ENCODE measurements around the gene ASMT.
"Not testable (repeated sequence)": the region's sequence is repeated elsewhere in the genome, so short reads cannot be mapped to it uniquely, and the experiment has no call there.

The ASMT gene

DNA sequence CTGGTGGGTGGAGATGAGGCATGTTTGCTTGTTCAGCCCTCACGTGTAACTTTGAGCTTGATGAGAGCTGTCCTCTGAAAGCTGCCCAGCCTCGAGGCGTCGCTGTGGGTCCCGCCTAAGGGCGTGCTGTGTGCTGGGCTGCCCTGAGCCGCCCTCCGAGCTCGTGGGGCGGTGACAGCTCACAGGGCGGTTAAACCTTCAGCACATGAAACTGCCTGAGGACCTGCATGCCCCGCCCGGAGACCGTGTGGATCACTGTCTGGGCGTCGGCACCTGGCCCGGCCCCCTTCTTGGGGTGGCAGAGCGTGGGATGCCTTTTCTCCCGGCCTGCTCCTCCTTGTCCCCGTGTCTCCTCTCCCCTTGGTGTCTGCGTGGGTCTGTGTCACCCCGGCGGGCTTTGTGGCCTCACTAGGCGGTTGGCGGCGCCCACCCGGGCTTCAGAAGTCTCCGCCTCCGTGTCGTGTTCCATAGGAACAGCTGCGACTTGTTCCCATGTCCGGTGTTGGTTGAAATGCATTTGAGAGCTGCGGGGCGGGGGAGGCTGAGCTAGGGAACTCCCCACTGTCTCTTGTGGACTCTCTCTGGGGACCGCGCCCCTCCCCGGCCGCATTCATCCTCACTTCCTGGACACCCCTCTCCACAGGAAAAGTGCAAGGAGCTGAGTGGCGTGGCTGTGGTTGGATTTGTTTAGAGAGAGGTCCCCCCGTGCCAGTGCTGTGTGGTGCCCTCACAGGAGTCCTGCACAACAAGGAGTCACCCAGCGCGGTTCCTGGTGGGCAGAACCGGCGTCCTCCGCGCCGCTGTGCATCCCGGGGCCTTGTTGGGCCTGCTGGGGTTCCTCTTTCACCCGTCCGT, 16.6 kb upstream of the ASMT start:
- no peak for DNase-seq (ENCODE audit: low read depth in 2 of 2)

DNA sequence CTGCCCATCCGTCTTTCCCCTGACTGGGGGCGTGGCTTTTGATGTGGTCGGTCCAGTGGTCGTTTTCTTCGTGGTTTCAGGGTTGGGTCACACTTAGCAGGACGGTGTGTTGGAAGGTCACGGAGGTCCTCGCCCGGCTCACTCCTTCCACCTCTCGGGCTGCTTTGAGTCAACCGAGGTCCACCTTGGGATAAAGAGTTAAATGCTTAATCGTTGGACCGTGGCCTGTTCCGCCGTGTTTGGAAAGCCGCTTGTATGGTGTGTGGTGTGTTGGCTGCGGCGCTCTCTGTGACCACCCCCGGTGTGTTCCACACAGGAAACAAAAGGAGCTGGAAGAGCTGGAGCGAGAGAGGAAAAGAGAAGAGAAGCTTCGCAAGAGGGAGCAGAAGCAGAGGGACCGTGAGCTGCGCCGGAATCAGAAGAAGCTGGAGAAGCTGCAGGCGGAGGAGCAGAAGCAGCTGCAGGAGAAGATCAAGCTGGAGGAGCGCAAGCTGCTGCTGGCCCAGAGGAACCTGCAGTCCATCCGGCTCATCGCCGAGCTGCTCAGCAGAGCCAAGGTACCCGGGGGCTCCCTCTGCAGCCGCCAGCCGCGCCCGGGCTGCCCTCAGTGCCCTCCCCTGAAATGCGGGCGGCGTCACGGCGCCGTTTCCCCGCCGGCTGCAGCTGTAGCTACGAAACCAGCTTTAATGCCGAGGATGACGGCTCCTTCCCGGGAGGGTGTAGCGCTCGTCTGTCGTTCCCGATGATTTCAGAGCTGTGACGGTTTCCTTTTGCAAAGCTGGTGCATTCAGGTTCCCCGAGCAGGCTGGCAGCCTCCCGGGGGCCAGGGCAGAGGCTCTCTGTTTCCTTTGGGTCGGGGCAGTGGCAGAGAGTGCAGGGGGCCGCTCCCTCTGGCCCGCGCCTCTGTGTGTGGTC, 15.7 kb upstream of the ASMT start:
- DNase-seq (ENCODE audit: low read depth in 2 of 2): no peak

DNA sequence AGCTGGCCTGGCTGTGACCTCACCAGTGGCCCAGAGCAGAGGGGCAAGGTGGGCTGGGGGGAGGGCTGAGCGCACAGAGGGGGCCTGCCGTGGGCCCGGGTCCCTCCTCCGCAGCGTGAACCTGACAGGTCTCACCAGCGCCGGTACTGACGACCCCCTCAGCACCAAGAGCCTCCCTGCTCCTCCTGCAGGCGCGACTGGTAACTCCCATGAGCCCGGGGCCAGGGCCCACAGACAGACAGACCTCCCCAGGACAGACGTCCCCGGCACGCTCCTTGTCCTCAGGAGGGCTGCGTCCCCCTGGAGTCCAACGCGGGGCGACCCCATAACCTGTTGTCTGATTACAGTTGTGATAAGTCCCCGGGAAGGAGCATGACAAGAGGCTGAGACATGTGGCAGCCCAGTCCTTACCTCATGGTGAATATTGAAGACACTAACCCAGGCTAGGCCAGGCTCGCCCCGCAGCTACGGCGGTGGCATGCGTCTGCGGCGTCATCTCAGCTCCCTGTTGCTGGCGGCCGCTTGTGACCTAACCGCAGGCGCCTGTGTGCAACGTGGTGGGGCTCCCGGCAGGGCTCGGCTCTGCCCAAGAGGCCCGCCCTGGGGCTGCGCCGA, 15.0 kb upstream of the ASMT start:
- no peak for DNase-seq (ENCODE audit: low read depth in 2 of 2)

DNA sequence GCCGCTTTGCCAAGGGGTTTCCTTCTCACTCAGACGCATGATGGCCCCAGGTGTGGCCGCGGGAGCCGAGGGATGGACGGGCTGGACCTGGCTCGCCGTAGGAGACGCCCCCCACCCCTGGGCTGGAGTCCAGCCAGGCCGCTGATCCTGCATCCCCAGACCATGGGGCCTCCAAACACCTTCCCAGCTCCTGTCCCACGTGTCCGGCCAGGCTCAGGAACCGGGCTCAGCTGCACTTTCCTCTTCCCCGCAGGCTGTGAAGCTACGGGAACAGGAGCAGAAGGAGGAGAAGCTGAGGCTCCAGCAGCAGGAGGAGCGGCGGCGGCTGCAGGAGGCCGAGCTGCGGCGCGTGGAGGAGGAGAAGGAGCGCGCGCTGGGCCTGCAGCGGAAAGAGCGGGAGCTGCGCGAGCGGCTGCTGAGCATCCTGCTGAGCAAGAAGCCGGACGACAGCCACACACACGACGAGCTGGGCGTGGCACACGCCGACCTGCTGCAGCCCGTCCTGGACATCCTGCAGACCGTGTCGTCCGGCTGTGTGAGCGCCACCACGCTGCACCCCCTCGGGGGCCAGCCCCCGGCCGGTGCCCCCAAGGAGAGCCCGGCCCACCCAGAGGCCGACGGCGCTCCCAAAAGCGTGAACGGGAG, 14.3 kb upstream of the ASMT start:
- DNase-seq (ENCODE audit: low read depth in 2 of 2): no peak

DNA sequence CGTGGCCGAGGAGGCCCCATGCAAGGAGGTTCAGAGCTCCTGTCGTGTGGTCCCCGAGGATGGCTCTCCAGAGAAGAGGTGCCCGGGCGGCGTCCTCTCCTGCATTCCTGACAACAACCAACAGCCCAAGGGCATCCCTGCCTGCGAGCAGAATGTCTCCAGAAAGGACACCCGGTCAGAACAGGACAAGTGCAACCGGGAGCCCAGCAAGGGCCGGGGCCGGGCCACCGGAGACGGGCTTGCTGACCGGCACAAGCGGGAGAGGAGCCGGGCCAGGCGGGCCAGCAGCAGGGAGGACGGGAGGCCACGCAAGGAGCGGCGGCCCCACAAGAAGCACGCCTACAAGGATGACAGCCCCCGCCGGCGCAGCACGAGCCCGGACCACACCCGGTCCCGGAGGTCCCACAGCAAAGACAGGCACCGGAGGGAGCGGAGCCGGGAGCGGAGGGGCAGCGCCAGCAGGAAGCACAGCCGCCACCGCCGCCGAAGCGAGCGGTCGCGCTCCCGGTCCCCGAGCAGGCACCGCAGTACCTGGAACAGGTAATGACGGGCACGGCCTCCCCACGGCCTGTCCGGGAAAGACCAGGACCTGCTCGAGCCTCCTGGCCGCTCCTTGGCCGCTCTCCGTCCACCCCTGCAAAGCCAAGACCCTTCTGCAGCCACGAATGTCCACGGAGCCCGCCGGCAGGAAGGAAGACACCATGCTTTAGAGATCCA, 13.7 kb upstream of the ASMT start:
- DNase-seq (ENCODE audit: low read depth in 2 of 2): no peak

DNA sequence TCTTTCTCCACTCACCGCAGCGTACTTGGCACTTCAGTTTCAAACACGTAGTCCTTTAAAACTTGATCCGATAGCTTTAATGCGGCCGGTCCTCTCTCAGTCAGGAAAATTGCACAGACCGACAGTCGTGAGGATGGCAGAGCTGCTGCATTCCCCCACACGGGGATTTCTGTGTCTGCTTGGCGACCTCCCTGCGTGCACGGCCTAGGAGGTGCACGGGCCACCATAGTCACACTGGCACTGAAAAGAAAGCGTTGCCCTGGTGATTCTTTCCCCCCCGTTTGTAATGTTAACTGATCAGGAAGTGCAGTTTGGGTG, 13.1 kb upstream of the ASMT start:
- no peak for DNase-seq (ENCODE audit: low read depth in 2 of 2)

DNA sequence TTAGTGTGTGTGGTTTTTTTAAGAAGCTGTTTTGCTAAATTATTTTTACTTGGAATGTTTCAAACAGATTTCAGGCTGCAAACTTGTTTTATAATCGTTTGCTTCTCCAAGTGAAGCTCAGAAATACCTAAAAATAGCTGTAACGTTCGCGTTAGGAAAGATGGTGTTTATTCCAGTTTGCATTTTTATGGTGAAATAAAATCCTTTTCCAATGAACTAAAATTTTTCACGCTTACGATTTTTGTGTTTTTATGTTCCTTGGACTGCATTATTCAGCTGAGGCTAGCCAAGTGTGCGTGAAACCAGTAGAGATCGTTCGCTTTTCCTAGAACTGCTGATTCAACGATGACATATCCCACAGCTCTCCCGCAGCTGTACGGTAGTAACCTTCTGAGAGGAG, 12.6 kb upstream of the ASMT start:
- no peak for DNase-seq (ENCODE audit: low read depth in 2 of 2)

DNA sequence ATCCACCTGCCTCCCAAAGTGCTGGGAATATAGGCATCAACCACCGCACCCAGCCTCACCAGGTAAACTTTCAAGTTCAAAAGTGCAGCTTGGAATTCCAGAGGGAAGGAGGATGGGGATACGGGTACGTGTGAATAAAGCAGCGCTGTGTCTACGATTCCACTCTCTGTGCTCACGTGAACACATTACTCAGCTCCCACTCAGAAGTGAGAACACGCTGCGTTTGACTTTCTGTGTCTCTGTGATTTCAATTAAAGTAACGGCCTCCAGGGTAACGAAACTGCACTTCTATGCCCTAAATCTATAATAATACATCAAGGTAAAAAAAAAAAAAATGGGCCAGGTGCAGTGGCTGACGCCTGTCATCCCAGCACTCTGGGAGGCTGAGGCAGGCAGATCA, 8.4 kb upstream of the ASMT start:
- DNase-seq (ENCODE audit: low read depth in 2 of 2): no peak

DNA sequence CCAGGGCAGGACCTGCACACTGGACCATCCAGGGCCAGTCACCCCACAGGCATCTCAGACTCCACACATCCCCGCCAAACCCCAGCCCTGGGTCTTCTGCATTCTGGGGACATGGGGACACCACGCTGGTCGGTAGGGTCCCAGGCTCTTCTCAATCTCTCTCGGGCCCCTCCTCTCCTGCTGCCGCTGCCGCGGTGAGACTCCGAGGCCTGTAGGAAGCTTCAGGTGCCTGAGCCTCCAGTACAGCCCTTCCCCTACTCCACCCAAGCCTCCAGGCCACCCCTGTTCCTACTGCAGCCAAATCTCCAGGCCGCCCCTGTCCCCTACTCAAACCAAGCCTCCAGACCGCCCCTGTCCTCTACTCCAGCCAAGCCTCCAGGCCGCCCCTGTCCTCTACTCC, 5.5 kb upstream of the ASMT start:
- DNase-seq (ENCODE audit: low read depth in 2 of 2): no peak

DNA sequence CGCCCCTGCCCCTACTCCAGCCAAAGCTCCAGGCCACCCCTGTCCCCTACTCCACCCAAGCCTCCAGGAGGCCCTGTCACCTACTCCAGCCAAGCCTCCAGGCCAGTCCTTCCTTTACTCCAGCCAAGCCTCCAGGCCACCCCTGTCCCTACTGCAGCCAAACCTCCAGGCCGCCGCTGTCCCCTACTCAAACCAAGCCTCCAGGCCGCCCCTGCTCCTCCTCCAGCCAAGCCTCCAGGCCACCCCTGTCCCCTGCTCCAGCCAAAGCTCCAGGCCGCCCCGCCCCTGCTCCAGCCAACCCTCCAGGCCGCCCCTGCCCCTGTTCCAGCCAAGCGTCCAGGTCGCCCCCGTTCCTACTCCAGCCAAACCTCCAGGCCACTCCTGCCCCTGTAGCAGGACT, 5.1 kb upstream of the ASMT start:
- no peak for DNase-seq (ENCODE audit: low read depth in 2 of 2)

DNA sequence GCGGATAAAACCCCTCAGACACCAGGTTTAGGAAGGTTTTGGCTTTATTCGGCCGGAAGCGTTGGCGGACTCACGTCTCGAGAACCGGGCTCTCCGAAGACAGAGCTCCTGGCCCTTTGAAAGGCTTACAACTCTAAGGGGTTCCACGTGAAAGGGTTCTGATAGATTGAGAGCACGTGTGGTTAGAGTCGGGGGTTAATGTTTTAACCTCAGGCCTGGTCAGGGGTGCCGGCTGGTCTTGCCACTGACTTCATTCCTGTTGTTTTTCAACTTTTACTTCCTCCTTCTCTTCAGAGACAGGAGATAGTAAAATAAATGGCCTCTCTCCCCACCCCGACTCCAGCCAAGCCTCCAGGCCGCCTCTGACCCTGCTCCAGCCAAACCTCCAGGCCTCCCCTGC, 4.7 kb upstream of the ASMT start:
- no peak for DNase-seq (ENCODE audit: low read depth in 2 of 2)

DNA sequence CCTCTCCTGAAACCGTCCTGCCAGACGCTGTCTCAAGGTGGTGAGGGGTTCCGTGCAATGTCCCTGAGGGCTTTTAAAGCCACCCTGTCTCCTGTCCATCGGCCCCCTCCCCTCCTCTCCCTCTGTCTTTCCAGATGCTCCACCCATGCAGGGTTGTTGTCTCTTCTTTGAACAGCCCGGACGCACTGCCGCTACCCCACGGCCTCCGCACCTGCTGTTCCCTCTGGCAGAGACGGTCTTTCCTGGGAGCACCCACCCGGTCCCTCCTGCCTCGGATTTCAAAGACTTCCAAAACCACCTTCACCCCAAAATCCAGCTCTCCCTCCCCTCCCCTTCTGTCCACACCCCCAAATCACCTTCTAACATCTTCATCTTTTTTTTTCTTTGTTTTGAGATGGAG, 4.1 kb upstream of the ASMT start:
- DNase-seq (ENCODE audit: low read depth in 2 of 2): no peak

DNA sequence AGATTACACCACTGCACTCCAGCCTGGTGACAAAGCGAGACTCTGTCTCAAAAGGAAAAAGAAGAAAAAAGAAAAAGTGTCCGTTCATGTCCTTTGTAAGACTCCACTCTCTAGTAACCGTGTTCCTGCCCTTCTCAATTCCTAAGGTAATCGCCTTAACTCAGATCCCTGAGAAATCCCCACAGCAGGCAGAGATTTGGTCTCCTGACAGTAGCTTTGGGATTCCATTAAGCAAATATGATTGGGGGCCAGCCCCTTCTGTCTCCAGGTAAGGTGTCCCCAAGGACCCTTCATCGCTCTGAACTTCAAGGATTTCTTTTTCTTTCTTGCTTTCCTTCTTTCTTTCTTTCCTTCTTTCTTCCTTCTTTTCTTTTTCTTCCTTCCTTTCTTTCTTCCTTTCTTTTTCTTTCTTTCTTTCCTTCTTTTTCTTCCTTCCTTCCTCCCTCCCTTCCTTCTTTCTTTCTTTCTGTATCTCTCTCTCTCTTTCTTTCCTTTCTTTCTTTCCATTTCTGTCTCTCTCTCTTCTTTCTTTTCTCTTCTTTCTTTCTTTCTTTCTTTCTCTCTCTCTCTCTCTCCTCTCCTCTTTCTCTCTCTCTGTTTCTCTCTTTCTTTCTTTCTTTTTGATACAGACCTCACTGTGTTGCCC, 2.1 kb upstream of the ASMT start:
- DNase-seq (ENCODE audit: low read depth in 2 of 2): no peak

DNA sequence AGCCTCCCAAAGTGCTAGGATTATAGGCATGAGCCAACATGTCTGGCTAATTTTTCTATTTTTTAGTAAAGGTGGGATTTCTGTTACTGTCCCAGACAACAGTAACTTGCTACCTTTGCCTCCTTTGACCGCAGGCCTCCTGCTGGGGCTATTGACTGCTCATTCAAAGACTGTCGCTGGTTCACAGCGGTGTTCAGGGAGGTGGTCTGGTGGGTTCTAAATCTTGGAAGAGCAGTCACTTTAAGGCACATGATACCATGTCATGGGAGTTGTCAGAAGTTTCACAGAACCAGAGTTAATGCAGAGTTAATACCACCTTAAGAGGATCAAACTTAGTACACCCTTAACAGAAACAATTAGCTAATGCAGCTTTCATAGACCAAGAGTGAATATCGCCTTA, 3.8 kb downstream of the ASMT start:
- DNase-seq (ENCODE audit: low read depth in 2 of 2): no peak

DNA sequence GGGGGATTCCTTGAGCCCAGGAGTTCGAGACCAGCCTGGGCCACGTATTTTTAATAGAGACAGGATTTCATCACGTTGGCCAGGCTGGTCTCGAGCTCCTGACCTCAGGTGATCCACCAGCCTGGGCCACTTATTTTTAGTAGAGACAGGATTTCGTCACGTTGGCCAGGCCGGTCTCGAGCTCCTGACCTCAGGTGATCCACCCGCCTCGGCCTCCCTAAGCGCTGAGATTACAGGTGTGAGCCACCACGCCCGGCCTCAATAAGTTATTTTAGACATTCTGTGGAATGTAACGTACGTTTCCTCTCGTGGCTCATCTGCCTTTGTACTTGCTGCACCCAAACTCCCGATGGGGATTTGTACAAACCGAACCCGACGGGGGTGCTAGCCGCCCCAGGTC, 8.8 kb downstream of the ASMT start:
- DNase-seq (ENCODE audit: low read depth in 2 of 2): no peak

DNA sequence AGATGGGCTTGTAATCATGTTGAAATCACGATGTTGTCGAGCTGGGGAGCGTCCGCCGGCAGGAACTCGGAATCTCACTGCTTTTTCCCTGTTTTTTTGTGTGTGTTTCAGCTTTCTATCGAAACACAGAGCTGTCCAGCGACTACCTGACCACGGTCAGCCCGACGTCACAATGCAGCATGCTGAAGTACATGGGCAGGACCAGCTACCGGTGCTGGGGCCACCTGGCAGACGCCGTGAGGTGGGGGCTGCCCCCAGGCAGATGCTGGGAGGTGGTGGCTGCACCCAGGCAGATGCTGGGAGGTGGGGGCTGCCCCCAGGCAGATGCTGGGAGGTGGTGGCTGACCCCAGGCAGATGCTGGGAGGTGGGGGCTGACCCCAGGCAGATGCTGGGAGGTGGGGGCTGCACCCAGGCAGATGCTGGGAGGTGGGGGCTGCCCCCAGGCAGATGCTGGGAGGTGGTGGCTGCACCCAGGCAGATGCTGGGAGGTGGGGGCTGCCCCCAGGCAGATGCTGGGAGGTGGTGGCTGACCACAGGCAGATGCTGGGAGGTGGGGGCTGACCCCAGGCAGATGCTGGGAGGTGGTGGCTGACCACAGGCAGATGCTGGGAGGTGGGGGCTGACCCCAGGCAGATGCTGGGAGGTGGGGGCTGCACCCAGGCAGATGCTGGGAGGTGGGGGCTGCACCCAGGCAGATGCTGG, 9.4 kb downstream of the ASMT start:
- DNase-seq (ENCODE audit: low read depth in 2 of 2): not testable (repeated sequence)

DNA sequence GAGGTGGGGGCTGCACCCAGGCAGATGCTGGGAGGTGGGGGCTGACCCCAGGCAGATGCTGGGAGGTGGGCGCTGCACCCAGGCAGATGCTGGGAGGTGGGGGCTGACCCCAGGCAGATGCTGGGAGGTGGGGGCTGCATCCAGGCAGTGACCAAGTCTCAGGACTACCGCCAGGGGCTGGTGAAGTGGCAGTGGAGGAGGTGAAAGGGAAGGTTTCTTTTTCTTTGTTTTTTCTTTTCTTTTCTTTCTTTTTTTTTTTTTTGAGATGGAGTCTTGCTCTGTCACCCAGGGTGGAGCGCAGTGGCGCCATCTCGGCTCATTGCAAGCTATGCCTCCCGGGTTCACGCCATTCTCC, 10.0 kb downstream of the ASMT start:
- DNase-seq (ENCODE audit: low read depth in 2 of 2): not testable (repeated sequence)

DNA sequence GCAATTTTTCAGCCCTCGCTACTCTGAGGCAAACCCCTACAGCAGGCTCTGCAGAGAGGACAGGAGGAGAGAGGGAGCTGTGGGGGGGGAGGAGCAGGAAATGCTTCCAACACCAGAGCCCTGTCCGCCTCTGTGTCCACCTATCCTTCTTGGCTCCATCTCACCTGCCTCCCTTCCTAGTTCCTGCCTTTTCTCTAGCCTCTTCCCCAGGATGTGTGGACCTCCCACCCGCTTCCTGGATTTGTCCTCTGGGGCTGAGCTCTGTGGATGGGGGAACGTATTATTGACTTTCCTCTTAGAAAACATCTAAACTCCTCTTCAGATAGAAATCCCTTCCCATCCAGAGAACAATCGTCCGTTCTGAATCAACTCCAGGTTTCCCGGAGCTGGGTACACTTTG, 14.4 kb downstream of the ASMT start:
- DNase-seq (ENCODE audit: low read depth in 2 of 2): no peak

DNA sequence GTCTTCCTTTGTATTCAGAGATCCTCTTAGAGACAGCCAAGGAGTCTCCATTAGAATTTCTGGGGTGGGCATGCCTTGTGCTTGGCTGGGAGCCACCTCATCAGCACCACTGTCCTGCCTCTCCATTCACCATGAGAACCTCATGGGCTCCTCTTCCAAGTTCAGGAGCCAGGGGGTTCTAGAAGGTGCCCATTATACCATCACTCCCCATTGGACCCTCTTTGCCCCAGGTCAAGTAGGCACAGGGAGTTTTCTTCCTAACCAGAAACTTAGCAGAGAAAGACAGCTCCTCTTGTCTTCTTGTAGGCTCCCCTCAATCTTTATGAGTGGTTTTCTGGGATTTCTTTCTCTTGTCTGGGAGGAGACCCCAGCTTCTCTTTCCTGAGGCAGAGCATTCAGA, 31.1 kb downstream of the ASMT start:
- no peak for DNase-seq (ENCODE audit: low read depth in 2 of 2)

DNA sequence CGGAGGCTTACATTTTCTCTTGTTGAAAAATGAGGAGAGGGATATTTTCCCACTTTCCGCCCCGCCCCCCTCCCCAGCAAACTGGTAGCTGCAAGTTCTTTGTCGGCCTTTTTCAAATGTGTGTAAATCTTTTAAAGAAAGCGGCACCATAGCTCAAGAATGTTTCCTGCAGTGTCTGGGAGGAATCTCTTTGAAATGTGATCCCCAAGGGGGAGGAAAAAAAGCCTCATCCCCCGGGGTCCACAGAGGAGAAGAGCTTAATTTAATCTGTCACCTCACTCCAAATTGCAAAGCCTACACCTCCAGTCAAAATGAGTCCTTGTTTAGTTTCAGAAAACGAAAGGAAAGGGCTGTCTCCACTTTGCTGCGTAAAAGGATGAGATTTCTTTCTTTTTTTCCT, 34.8 kb downstream of the ASMT start:
- no peak for DNase-seq (ENCODE audit: low read depth in 2 of 2)

Data from stimulated activated CD8-positive, alpha-beta memory T cell treated with anti-CD3 and anti-CD28 coated beads, Interleukin-15, amount 100 ng/mL, for 4 hours (primary cell).